ENCODE measurements around the gene SORCS2.

SORCS2 gene

DNA sequence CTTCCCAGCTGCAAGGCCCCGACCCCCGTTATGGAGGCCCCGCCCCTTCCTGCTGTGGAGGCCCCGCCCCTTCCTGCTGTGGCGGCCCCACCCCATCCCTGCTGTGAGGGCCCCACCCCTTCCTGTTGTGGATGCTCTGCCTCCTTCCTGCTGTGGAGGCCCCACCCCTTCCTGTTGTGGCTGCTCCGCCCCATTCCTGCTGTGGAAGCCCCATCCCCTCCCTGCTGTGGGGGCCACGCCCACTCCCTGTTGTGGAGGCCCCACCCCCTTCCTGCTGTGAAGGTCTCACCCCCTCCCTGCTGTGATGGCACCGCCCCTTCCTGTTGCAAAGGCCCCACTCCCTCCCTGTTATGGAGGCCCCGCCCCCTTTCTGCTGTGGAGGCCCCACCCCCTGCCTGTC lies 347.3 kb downstream of the SORCS2 start:
- TF ChIP-seq, protein P1, sequence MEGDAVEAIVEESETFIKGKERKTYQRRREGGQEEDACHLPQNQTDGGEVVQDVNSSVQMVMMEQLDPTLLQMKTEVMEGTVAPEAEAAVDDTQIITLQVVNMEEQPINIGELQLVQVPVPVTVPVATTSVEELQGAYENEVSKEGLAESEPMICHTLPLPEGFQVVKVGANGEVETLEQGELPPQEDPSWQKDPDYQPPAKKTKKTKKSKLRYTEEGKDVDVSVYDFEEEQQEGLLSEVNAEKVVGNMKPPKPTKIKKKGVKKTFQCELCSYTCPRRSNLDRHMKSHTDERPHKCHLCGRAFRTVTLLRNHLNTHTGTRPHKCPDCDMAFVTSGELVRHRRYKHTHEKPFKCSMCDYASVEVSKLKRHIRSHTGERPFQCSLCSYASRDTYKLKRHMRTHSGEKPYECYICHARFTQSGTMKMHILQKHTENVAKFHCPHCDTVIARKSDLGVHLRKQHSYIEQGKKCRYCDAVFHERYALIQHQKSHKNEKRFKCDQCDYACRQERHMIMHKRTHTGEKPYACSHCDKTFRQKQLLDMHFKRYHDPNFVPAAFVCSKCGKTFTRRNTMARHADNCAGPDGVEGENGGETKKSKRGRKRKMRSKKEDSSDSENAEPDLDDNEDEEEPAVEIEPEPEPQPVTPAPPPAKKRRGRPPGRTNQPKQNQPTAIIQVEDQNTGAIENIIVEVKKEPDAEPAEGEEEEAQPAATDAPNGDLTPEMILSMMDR (IDR thresholded peaks at IDR 0.05; ENCODE audit: borderline replicate concordance, extremely low read depth, low read length, poor library complexity, severe bottlenecking): no peak
- no peak for TF ChIP-seq EZH2 (IDR thresholded peaks at IDR 0.05; ENCODE audit: borderline replicate concordance, low read depth, low read length, severe bottlenecking)
- H3K36me3 ChIP-seq (ENCODE audit: insufficient read depth, low read length): no peaks in the 10 kb centered on the region
- peaks cover 2% of the 10 kb centered on the region for H3K9me3 ChIP-seq (ENCODE audit: insufficient read depth, low read length, severe bottlenecking)
- H4K20me1 ChIP-seq (ENCODE audit: insufficient read depth, low read length): no peaks in the 10 kb centered on the region
- H3K4me2 ChIP-seq (ENCODE audit: insufficient read depth, low read length): no peak overlapping the region
- no peak overlapping the region for H3K9ac ChIP-seq (ENCODE audit: low read depth, low read length)
- H3K79me2 ChIP-seq (ENCODE audit: insufficient read depth, low read length): no peaks in the 10 kb centered on the region
- H2AFZ ChIP-seq (ENCODE audit: low read depth, low read length): no peak overlapping the region
- H3K27me3 ChIP-seq (ENCODE audit: insufficient read depth, low read length, poor library complexity): no peaks in the 10 kb centered on the region
- H3K27ac ChIP-seq (ENCODE audit: low read length): no peak overlapping the region
- ATAC-seq (ENCODE audit: insufficient read depth, low read depth) (peak; percentile 62; the same call in 2 of the 3 replicates), DNase-seq (peak; percentile 65)
- no peak overlapping the region for H3K4me3 ChIP-seq (ENCODE audit: low read depth in 1 of 2, low read length in 2 of 2)
- H3K4me1 ChIP-seq (ENCODE audit: insufficient read depth, low read length): no peaks in the 10 kb centered on the region

DNA sequence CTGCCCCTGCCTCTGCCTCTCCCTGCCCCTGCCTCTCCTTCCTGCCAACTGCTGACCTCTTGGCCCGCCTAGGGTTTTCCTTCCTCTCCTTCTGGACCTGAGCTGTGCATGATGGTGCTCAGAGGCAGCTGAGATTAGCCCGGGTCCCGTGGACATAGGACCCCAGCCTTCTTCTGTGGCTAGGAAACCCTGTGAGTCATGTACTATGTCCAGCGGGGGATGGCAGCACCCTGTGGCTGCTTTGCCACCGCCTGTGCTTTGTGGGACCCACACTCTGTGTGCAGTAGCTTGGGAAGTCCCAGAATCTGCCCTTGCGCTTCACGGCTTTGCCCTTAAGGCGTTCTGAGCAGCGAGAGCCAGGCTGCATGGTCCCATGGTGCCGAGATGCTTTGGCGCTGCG lies 347.9 kb downstream of the SORCS2 start:
- Histone ChIP-seq H2AFZ (ENCODE audit: low read depth, low read length) (no peak overlapping the region), H3K9me3 (ENCODE audit: insufficient read depth, low read length, severe bottlenecking) (peaks cover 2% of the 10 kb centered on the region), H3K79me2 (ENCODE audit: insufficient read depth, low read length) (no peaks in the 10 kb centered on the region), H3K36me3 (ENCODE audit: insufficient read depth, low read length) (no peaks in the 10 kb centered on the region), H3K4me3 (ENCODE audit: low read depth in 1 of 2, low read length in 2 of 2) (no peak overlapping the region), H4K20me1 (ENCODE audit: insufficient read depth, low read length) (no peaks in the 10 kb centered on the region), H3K27ac (ENCODE audit: low read length) (no peak overlapping the region), H3K9ac (ENCODE audit: low read depth, low read length) (no peak overlapping the region), H3K27me3 (ENCODE audit: insufficient read depth, low read length, poor library complexity) (no peaks in the 10 kb centered on the region), H3K4me2 (ENCODE audit: insufficient read depth, low read length) (no peak overlapping the region), H3K4me1 (ENCODE audit: insufficient read depth, low read length) (no peaks in the 10 kb centered on the region)
- TF ChIP-seq, protein P1 (IDR thresholded peaks at IDR 0.05; ENCODE audit: borderline replicate concordance, extremely low read depth, low read length, poor library complexity, severe bottlenecking): no peak
- no peak for TF ChIP-seq EZH2 (IDR thresholded peaks at IDR 0.05; ENCODE audit: borderline replicate concordance, low read depth, low read length, severe bottlenecking)
- no peak for DNase-seq
- ATAC-seq (ENCODE audit: insufficient read depth, low read depth): no peak

DNA sequence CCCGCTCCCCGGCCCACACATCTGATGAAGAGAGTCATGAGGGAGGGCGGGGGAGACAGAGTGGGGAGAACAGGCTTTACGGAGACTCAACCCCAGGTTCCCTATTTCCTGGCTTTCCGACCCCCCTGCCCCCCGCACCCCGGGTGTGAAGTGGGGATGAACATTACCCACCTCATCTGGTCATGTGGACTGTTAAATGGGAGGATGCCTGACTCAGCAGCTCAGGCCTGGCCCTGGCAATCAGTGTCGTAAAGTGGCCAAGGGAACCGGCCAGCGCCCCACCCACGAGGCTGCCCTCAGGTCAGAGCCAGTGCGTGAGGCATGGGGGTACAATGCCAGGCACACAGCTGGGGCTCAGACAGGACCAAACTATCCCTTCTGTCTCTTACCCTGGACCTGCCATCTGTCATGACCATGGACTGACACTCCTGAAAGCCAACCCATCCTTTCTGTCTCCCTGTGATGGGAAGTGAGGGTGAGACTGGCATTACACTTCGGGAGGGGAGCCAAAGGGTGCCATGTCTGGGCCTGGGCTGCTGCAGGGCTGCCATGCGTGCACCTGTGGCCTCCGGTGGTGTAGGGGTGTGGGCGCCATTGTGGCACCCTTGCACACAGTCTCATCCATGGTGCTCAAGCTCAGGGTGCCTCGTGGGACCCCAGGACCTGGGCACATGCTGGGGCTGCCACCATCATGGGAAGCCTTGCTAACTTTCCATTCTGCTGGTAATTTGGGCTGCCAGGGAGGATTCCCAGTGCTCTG lies 348.5 kb downstream of the SORCS2 start:
- H3K79me2 ChIP-seq (ENCODE audit: insufficient read depth, low read length): no peaks in the 10 kb centered on the region
- ATAC-seq (ENCODE audit: insufficient read depth, low read depth) (no peak), DNase-seq (no peak)
- no peak overlapping the region for H3K27ac ChIP-seq (ENCODE audit: low read length)
- H3K9me3 ChIP-seq (ENCODE audit: insufficient read depth, low read length, severe bottlenecking): peaks cover 2% of the 10 kb centered on the region
- no peak overlapping the region for H3K4me3 ChIP-seq (ENCODE audit: low read depth in 1 of 2, low read length in 2 of 2)
- no peaks in the 10 kb centered on the region for H3K36me3 ChIP-seq (ENCODE audit: insufficient read depth, low read length)
- no peak overlapping the region for H2AFZ ChIP-seq (ENCODE audit: low read depth, low read length)
- no peak overlapping the region for H3K4me2 ChIP-seq (ENCODE audit: insufficient read depth, low read length)
- no peaks in the 10 kb centered on the region for H3K4me1 ChIP-seq (ENCODE audit: insufficient read depth, low read length)
- TF ChIP-seq EZH2 (IDR thresholded peaks at IDR 0.05; ENCODE audit: borderline replicate concordance, low read depth, low read length, severe bottlenecking): no peak
- TF ChIP-seq, protein P1 (IDR thresholded peaks at IDR 0.05; ENCODE audit: borderline replicate concordance, extremely low read depth, low read length, poor library complexity, severe bottlenecking): no peak
- no peaks in the 10 kb centered on the region for H4K20me1 ChIP-seq (ENCODE audit: insufficient read depth, low read length)
- H3K27me3 ChIP-seq (ENCODE audit: insufficient read depth, low read length, poor library complexity): no peaks in the 10 kb centered on the region
- H3K9ac ChIP-seq (ENCODE audit: low read depth, low read length): no peak overlapping the region
